ENCODE measurements around the gene NEIL1. TPM values are rescaled to one million over a fixed set of nuclear protein-coding genes. Genes with fewer than 3 reads are reported as not detected.

NEIL1 gene
- total and polyA plus RNA-seq, 10 of the 15 experiments (the other 5 are each of a cell fraction or from before 2014, with no cell fraction given) = 0.10 to 2.3 (median 0.66) TPM

DNA sequence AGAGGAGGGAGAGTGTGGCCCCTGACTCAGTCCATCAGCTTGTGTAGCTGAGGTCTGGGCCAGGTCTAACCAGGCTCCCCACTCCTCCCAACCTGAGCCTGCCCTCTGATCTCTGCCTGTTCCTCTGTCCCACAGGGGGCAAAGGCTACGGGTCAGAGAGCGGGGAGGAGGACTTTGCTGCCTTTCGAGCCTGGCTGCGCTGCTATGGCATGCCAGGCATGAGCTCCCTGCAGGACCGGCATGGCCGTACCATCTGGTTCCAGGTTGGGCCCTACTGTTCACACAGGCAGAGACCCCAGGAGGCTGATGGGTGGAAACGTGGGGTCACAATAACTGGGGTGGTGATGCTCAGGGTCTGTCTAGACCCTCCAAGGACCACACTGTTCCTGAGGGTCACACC is 6.8 kb downstream of the NEIL1 start:
- Histone ChIP-seq H3K27me3 (replicated peaks in 1 of 2; ENCODE audit: control insufficient read depth in 2 of 2, insufficient read depth in 2 of 2, low read length in 1 of 2) (no peaks in the 10 kb centered on the region; a peak in 1 of 4 replicates), H3K4me2 (ENCODE audit: control insufficient read depth, insufficient read depth) (no peak overlapping the region), H3K36me3 (ENCODE audit: control insufficient read depth in 2 of 2, insufficient read depth in 2 of 2, low read length in 1 of 2) (no peaks in the 10 kb centered on the region; a peak in 2 of 4 replicates), H2AFZ (ENCODE audit: control insufficient read depth, low read depth, low read length) (no peak overlapping the region), H4K20me1 (ENCODE audit: control insufficient read depth, insufficient read depth) (no peaks in the 10 kb centered on the region), H3K4me3 (no peak overlapping the region), H3K9me3 (replicated peaks; ENCODE audit: control insufficient read depth, insufficient read depth, low read length) (peaks cover 11% of the 10 kb centered on the region; the same call in 2 of the 3 replicates), H3K27ac (ENCODE audit: control insufficient read depth, insufficient read depth) (no peak overlapping the region), H3K9ac (ENCODE audit: control insufficient read depth, insufficient read depth, low read length) (no peak overlapping the region), H3K4me1 (ENCODE audit: control insufficient read depth, insufficient read depth, low read length) (peaks cover 11% of the 10 kb centered on the region), H3K79me2 (ENCODE audit: control insufficient read depth, insufficient read depth, low read length) (no peaks in the 10 kb centered on the region)
- no TSS peak for BruUV-seq (replicated peaks)
- ATAC-seq (no peak), DNase-seq (ENCODE audit: low read depth, low spot score) (no peak), FAIRE-seq (no peak)
- TF ChIP-seq, protein P1, sequence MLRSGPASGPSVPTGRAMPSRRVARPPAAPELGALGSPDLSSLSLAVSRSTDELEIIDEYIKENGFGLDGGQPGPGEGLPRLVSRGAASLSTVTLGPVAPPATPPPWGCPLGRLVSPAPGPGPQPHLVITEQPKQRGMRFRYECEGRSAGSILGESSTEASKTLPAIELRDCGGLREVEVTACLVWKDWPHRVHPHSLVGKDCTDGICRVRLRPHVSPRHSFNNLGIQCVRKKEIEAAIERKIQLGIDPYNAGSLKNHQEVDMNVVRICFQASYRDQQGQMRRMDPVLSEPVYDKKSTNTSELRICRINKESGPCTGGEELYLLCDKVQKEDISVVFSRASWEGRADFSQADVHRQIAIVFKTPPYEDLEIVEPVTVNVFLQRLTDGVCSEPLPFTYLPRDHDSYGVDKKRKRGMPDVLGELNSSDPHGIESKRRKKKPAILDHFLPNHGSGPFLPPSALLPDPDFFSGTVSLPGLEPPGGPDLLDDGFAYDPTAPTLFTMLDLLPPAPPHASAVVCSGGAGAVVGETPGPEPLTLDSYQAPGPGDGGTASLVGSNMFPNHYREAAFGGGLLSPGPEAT (IDR thresholded peaks at IDR 0.05; ENCODE audit: low read depth) = no peak
- peak; percentile 50 for TF ChIP-seq POLR2A (IDR thresholded peaks at IDR 0.05; ENCODE audit: low read depth, low read length)
- TF ChIP-seq CHD1 (IDR thresholded peaks at IDR 0.05; ENCODE audit: low read depth, low read length) = no peak
- TF ChIP-seq, protein P2, sequence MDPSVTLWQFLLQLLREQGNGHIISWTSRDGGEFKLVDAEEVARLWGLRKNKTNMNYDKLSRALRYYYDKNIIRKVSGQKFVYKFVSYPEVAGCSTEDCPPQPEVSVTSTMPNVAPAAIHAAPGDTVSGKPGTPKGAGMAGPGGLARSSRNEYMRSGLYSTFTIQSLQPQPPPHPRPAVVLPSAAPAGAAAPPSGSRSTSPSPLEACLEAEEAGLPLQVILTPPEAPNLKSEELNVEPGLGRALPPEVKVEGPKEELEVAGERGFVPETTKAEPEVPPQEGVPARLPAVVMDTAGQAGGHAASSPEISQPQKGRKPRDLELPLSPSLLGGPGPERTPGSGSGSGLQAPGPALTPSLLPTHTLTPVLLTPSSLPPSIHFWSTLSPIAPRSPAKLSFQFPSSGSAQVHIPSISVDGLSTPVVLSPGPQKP (IDR thresholded peaks at IDR 0.05; ENCODE audit: low read depth, low read length) = no peak
- CTCF ChIA-PET = interaction anchor here (0.6 to 2.2 kb wide), 2 partner anchors 15 to 147 kb away, joined by 3 to 12 read pairs; partner anchors contain the start of gene MAN2C1
- POLR2A ChIA-PET = no interaction called here
- intact Hi-C loops (cut with micrococcal nuclease; ENCODE audit: unreplicated experiment) (no loop called here), in situ Hi-C loops (cut with MboI) (no loop called here)
- RAD21 ChIA-PET (ENCODE audit: unreplicated experiment) = no interaction called here
- SMC1A ChIA-PET (ENCODE audit: uncharacterized antibody, unreplicated experiment) = interaction anchor here (1.4 kb wide), 1 partner anchor 14 kb away, joined by 4 read pairs; no protein-coding TSS in a partner anchor
- 84% methylated on average over 7 of the region's 7 CpGs for WGBS (ENCODE audit: insufficient coverage, insufficient replicate concordance, low lambda C conversion rate, missing lambda C conversion rate)

DNA sequence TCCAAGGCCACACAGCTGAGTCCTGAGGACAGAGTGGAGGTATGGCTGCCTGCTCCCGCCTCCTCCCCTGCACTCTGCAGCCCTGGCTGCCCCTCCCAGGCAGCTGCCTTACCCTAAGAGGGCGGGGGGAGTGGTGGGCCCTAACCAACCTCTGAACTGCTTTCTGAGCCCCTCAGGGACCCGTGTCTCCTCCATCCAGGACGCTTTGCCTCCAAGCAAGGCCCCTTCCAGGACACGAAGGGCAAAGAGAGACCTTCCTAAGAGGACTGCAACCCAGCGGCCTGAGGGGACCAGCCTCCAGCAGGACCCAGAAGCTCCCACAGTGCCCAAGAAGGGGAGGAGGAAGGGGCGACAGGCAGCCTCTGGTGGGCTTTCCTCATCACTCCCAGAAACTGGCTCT is 7.6 kb downstream of the NEIL1 start:
- Histone ChIP-seq H3K9me3 (replicated peaks; ENCODE audit: control insufficient read depth, insufficient read depth, low read length) (peaks cover 4% of the 10 kb centered on the region; the same call in 2 of the 3 replicates), H3K36me3 (ENCODE audit: control insufficient read depth in 2 of 2, insufficient read depth in 2 of 2, low read length in 1 of 2) (no peaks in the 10 kb centered on the region; a peak in 2 of 4 replicates), H3K9ac (ENCODE audit: control insufficient read depth, insufficient read depth, low read length) (no peak overlapping the region), H4K20me1 (ENCODE audit: control insufficient read depth, insufficient read depth) (no peaks in the 10 kb centered on the region), H3K27me3 (replicated peaks in 1 of 2; ENCODE audit: control insufficient read depth in 2 of 2, insufficient read depth in 2 of 2, low read length in 1 of 2) (no peaks in the 10 kb centered on the region), H3K4me2 (ENCODE audit: control insufficient read depth, insufficient read depth) (no peak overlapping the region), H3K27ac (ENCODE audit: control insufficient read depth, insufficient read depth) (no peak overlapping the region), H2AFZ (ENCODE audit: control insufficient read depth, low read depth, low read length) (no peak overlapping the region), H3K79me2 (ENCODE audit: control insufficient read depth, insufficient read depth, low read length) (no peaks in the 10 kb centered on the region), H3K4me1 (ENCODE audit: control insufficient read depth, insufficient read depth, low read length) (peaks cover 6% of the 10 kb centered on the region), H3K4me3 (no peak overlapping the region)
- ChIA-PET RAD21 (ENCODE audit: unreplicated experiment) (no interaction called here), CTCF (interaction anchor here (2.2 kb wide), 1 partner anchor 14 kb away, joined by 12 read pairs; the partner anchor contains the start of gene MAN2C1), SMC1A (ENCODE audit: uncharacterized antibody, unreplicated experiment) (interaction anchor here (0.5 kb wide), 1 partner anchor 554 kb away, joined by 3 read pairs; no protein-coding TSS in a partner anchor), POLR2A (no interaction called here)
- no peak for ATAC-seq
- no peak for DNase-seq (ENCODE audit: low read depth, low spot score)
- in situ Hi-C loops (cut with MboI) (no loop called here), intact Hi-C loops (cut with micrococcal nuclease; ENCODE audit: unreplicated experiment) (no loop called here)
- no TSS peak for BruUV-seq (replicated peaks)
- WGBS (ENCODE audit: insufficient coverage, insufficient replicate concordance, low lambda C conversion rate, missing lambda C conversion rate) = 78% methylated on average over 7 of the region's 7 CpGs
- FAIRE-seq = no peak
- TF ChIP-seq NR2C1 (IDR thresholded peaks at IDR 0.05) (no peak), CBFB (IDR thresholded peaks at IDR 0.05; ENCODE audit: low read depth) (no peak), STAT1 (conservative IDR thresholded peaks at IDR 0.05) (no peak), SMAD5 (IDR thresholded peaks at IDR 0.05; ENCODE audit: low read depth) (no peak), CEBPB (IDR thresholded peaks at IDR 0.05; ENCODE audit: borderline replicate concordance in 1 of 2, low read depth in 2 of 2, low read length in 2 of 2) (no peak)
- TF ChIP-seq, protein P3, sequence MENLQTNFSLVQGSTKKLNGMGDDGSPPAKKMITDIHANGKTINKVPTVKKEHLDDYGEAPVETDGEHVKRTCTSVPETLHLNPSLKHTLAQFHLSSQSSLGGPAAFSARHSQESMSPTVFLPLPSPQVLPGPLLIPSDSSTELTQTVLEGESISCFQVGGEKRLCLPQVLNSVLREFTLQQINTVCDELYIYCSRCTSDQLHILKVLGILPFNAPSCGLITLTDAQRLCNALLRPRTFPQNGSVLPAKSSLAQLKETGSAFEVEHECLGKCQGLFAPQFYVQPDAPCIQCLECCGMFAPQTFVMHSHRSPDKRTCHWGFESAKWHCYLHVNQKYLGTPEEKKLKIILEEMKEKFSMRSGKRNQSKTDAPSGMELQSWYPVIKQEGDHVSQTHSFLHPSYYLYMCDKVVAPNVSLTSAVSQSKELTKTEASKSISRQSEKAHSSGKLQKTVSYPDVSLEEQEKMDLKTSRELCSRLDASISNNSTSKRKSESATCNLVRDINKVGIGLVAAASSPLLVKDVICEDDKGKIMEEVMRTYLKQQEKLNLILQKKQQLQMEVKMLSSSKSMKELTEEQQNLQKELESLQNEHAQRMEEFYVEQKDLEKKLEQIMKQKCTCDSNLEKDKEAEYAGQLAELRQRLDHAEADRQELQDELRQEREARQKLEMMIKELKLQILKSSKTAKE (IDR thresholded peaks at IDR 0.05; ENCODE audit: low read depth, poor library complexity, severe bottlenecking) = no peak
- TF ChIP-seq, protein P4, sequence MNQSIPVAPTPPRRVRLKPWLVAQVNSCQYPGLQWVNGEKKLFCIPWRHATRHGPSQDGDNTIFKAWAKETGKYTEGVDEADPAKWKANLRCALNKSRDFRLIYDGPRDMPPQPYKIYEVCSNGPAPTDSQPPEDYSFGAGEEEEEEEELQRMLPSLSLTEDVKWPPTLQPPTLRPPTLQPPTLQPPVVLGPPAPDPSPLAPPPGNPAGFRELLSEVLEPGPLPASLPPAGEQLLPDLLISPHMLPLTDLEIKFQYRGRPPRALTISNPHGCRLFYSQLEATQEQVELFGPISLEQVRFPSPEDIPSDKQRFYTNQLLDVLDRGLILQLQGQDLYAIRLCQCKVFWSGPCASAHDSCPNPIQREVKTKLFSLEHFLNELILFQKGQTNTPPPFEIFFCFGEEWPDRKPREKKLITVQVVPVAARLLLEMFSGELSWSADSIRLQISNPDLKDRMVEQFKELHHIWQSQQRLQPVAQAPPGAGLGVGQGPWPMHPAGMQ (IDR thresholded peaks at IDR 0.05; ENCODE audit: borderline replicate concordance) = no peak
